DND-41 (cell line): ENCODE measurements around the gene TELO2.

Source experiments
- ATAC-seq: fragments of 200-7000 bp; cut with Tn5 transposase; 3 replicates; pipeline ENCODE4 v1.9.1; 2021; ENCODE audit warnings: low read depth; ENCODE audit not compliant: insufficient read depth
- DNase-seq: peaks from one replicate; pipeline ENCODE4 v3.0.0-alpha.2; 2020
- H2AFZ ChIP-seq: 2 replicates; pipeline ENCODE4 v1.6.0; 2012; ENCODE audit warnings: low read depth, low read length
- H3K27ac ChIP-seq: 2 replicates; pipeline ENCODE4 v1.5.1; 2012; ENCODE audit warnings: low read length, inconsistent platforms
- H3K27me3 ChIP-seq: fragments of 200-600 bp; sonication (generic); 2 replicates; pipeline ENCODE4 v1.6.0; 2012; ENCODE audit warnings: low read length, mild to moderate bottlenecking, inconsistent platforms; ENCODE audit not compliant: insufficient read depth, poor library complexity
- H3K36me3 ChIP-seq: 2 replicates; pipeline ENCODE4 v1.5.1; 2012; ENCODE audit warnings: low read length, inconsistent platforms; ENCODE audit not compliant: insufficient read depth
- H3K4me1 ChIP-seq: 2 replicates; pipeline ENCODE4 v1.5.1; 2012; ENCODE audit warnings: mild to moderate bottlenecking, low read length; ENCODE audit not compliant: insufficient read depth
- H3K4me2 ChIP-seq: 2 replicates; pipeline ENCODE4 v1.6.0; 2012; ENCODE audit warnings: mild to moderate bottlenecking, moderate library complexity, low read length, inconsistent platforms; ENCODE audit not compliant: insufficient read depth
- H3K4me3 ChIP-seq, 2 experiments: fragments of 200-600 bp in 1 of 2; shearing (Covaris generic) in 1 of 2; 2 replicates each; pipeline ENCODE4 v1.5.1; 2012 to 2016; ENCODE audit warnings: inconsistent platforms in 2 of 2, low read length in 2 of 2, mild to moderate bottlenecking in 2 of 2, low read depth in 1 of 2, moderate library complexity in 1 of 2
- H3K79me2 ChIP-seq: 2 replicates; pipeline ENCODE4 v1.6.0; 2012; ENCODE audit warnings: low read length, inconsistent platforms; ENCODE audit not compliant: insufficient read depth
- H3K9ac ChIP-seq: 2 replicates; pipeline ENCODE4 v1.6.0; 2012; ENCODE audit warnings: low read depth, mild to moderate bottlenecking, inconsistent platforms, low read length, moderate library complexity
- H3K9me3 ChIP-seq: 2 replicates; pipeline ENCODE4 v1.5.1; 2012; ENCODE audit warnings: low read length, moderate library complexity, mild to moderate bottlenecking, inconsistent platforms; ENCODE audit not compliant: insufficient read depth, severe bottlenecking
- H4K20me1 ChIP-seq: 2 replicates; pipeline ENCODE4 v1.6.0; 2012; ENCODE audit warnings: low read length; ENCODE audit not compliant: insufficient read depth
- CTCF ChIP-seq: IDR thresholded peaks from 2 replicates; pipeline ENCODE4 v1.5.1; 2012; ENCODE audit warnings: borderline replicate concordance, low read length, moderate library complexity, mild to moderate bottlenecking; ENCODE audit not compliant: poor library complexity, severe bottlenecking; ENCODE audit errors: extremely low read depth
- EZH2 ChIP-seq: IDR thresholded peaks from 3 replicates; pipeline ENCODE4 v1.6.1; 2012; ENCODE audit warnings: borderline replicate concordance, low read depth, mild to moderate bottlenecking, moderate library complexity, low read length, inconsistent platforms; ENCODE audit not compliant: severe bottlenecking

Gene TELO2

DNA sequence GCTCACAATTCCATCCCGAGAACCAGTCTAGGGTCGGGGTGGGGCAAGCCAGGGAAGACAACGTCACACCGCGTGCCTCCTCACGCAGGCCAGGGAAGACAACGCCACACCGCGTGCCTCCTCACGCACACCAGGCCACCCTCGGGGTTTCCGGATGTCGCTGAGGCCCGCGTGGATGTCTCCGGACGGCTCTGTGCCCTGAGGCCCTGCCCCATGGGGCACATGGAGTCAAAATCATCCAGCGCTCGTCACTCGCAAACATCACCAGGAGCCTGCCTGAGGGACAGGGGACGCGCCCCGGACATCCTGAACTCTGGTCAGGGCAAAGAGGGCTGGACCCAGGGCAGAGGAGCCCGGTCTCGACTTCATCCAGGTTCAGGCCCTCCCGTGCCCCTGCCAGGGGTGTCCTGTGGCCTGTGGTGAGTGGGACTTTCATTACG is 44.0 kb downstream of the TELO2 start:
- TF ChIP-seq EZH2, result no peak
- no peak for TF ChIP-seq CTCF
- Histone ChIP-seq H4K20me1 (peaks cover 14% of the 10 kb centered on the region), H3K4me1 (no peaks in the 10 kb centered on the region), H3K27ac (no peak overlapping the region), H3K36me3 (no peaks in the 10 kb centered on the region), H3K4me2 (no peak overlapping the region), H2AFZ (no peak overlapping the region), H3K9ac (no peak overlapping the region), H3K9me3 (no peaks in the 10 kb centered on the region), H3K27me3 (no peaks in the 10 kb centered on the region), H3K4me3 (no peak overlapping the region), H3K79me2 (no peaks in the 10 kb centered on the region)
- DNase-seq, result no peak
- ATAC-seq, result no peak

DNA sequence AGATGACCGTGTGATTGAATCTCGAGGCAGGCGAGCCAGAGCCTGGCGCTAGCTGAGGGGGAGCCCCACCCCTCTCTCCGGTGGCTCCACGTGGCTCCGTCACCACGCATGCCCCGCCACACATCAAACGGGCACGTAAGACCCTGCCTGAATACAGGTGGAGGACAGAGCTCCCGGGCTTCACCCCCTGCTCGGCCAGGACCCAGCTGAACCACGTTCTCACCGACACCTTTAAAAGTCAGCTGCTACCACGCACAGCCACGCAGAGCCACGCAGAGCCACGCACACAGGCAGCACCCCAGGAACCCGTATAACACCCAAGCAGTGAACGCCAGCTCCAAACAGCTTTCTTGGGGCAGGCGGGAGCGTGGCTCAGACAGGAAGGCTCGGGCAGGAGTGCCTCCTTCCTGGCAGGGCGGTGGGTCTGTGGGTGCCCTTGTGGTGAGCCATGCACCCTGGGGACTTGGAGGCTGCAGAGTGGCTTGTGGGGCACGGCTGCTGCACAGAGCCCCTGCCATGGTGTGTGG is 44.7 kb downstream of the TELO2 start:
- Histone ChIP-seq H3K9me3 (no peaks in the 10 kb centered on the region), H3K36me3 (no peaks in the 10 kb centered on the region), H3K4me2 (no peak overlapping the region), H3K27ac (no peak overlapping the region), H3K9ac (no peak overlapping the region), H3K4me3 (no peak overlapping the region), H3K27me3 (no peaks in the 10 kb centered on the region), H3K4me1 (no peaks in the 10 kb centered on the region), H2AFZ (no peak overlapping the region), H4K20me1 (peaks cover 14% of the 10 kb centered on the region), H3K79me2 (no peaks in the 10 kb centered on the region)
- ATAC-seq (peak; percentile 76), DNase-seq (peak; percentile 49)
- TF ChIP-seq EZH2, result no peak
- no peak for TF ChIP-seq CTCF

DNA sequence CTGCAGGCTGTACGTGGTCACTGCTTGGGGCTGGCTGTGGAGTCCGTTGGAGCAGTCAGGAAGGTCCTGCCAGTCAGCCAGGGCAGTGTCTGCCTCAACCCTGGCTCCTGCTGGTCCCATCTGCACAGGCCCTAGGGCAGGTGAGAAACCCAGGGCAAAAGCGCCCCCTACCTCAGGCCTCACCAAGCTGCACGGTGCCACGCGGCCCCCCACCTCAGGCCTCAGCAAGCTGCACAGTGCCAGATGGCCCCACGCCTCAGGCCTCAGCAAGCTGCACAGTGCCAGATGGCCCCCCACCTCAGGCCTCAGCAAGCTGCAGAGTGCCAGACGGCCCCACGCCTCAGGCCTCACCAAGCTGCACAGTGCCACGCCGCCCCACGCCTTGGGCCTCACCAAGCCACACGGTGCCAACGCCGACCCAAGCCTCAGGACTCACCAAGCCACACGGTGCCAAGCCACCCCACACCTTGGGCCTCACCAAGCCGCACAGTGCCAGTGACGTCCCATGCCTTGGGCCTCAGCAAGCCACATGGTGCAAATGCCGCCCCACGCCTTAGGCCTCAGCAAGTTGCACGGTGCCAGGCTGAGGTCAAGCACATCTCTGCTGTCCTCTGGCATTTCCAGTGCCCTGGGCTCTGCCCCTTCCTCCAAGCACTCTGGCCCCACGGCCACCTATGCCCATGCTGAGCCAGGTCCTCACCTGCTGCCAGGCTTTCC is 45.8 kb downstream of the TELO2 start:
- Histone ChIP-seq H3K4me1 (no peaks in the 10 kb centered on the region), H3K36me3 (no peaks in the 10 kb centered on the region), H3K9ac (no peak overlapping the region), H3K4me2 (no peak overlapping the region), H3K4me3 (no peak overlapping the region), H3K27me3 (no peaks in the 10 kb centered on the region), H3K79me2 (no peaks in the 10 kb centered on the region), H3K27ac (no peak overlapping the region), H3K9me3 (no peaks in the 10 kb centered on the region), H2AFZ (no peak overlapping the region), H4K20me1 (peaks cover 14% of the 10 kb centered on the region)
- TF ChIP-seq CTCF, result peak; percentile 35
- no peak for TF ChIP-seq EZH2
- DNase-seq (no peak), ATAC-seq (peak; percentile 41; the same call in 1 of the 3 replicates)
